Smooth muscle cell (in vitro differentiated cells): ENCODE results near the gene NUP160. TPM values are rescaled to one million over a fixed set of nuclear protein-coding genes. Genes with fewer than 3 reads are reported as not detected.
"Not testable (repeated sequence)": the region's sequence is repeated elsewhere in the genome, so short reads cannot be mapped to it uniquely, and the experiment has no call there.

Experiments used
- DNase-seq: peaks from one replicate; lab custom pipeline; 2025; ENCODE audit not compliant: unreplicated experiment; lab: John Stamatoyannopoulos, UW
- H2AFZ ChIP-seq: fragments of 200-600 bp; sonication (generic); 2 replicates; pipeline ENCODE4 v1.6.0; 2016; ENCODE audit warnings: antibody characterized with exemption, low read depth, mild to moderate bottlenecking
- H3F3A ChIP-seq: fragments of 200-600 bp; sonication (generic); 2 replicates; pipeline ENCODE4 v1.6.0; 2017; ENCODE audit warnings: antibody characterized with exemption, low read depth
- H3K27ac ChIP-seq: fragments of 200-600 bp; sonication (generic); 2 replicates; pipeline ENCODE4 v1.5.1; 2016; ENCODE audit warnings: low read depth, mild to moderate bottlenecking
- H3K27me3 ChIP-seq: fragments of 200-600 bp; sonication (generic); 2 replicates; pipeline ENCODE4 v1.6.1; 2016; ENCODE audit warnings: low read depth, mild to moderate bottlenecking
- H3K36me3 ChIP-seq: fragments of 200-600 bp; sonication (generic); 2 replicates; pipeline ENCODE4 v1.5.1; 2016; ENCODE audit warnings: low read depth
- H3K4me1 ChIP-seq: fragments of 200-600 bp; sonication (generic); 2 replicates; pipeline ENCODE4 v1.5.1; 2016; ENCODE audit warnings: low read depth
- H3K4me2 ChIP-seq: fragments of 200-600 bp; sonication (generic); 2 replicates; pipeline ENCODE4 v1.6.0; 2016; ENCODE audit warnings: mild to moderate bottlenecking
- H3K4me3 ChIP-seq: fragments of 200-600 bp; sonication (generic); 2 replicates; pipeline ENCODE4 v1.5.1; 2016; ENCODE audit warnings: mild to moderate bottlenecking
- H3K79me2 ChIP-seq: fragments of 200-600 bp; sonication (generic); 2 replicates; pipeline ENCODE4 v1.6.0; 2016; ENCODE audit warnings: low read depth, mild to moderate bottlenecking
- H3K9ac ChIP-seq: fragments of 200-600 bp; sonication (generic); 2 replicates; pipeline ENCODE4 v1.6.0; 2016; ENCODE audit warnings: low read depth
- H3K9me3 ChIP-seq: fragments of 200-600 bp; sonication (generic); replicated peaks from 2 replicates; pipeline ENCODE4 v1.5.1; 2016; ENCODE audit warnings: low read depth
- H4K20me1 ChIP-seq: fragments of 200-600 bp; sonication (generic); 2 replicates; pipeline ENCODE4 v1.6.0; 2016; ENCODE audit warnings: low read depth
- WGBS: methylation state at CpG from one replicate; pipeline ENCODE4 v1.1.7; 2016; ENCODE audit warnings: low lambda C conversion rate; 5-methylcytosine and 5-hydroxymethylcytosine counted together
- polyA plus RNA-seq: library from polyadenylated mRNA; unstranded; fragments of >200 nt; fragmentation: Nextera tagmentation; extraction: Ambion mirVana; gene quantifications from 2 replicates; pipeline ENCODE4 v1.2.1, GENCODE V29; 2016
- total RNA-seq: library from RNA; depleted of rRNA; stranded (reverse); fragments of >200 nt; gene quantifications from 2 replicates; pipeline ENCODE4 v1.2.3, GENCODE V29; 2014
- TF ChIP-seq, protein P1 (sequence below): fragments of 200-600 bp; sonication (generic); IDR thresholded peaks from 2 replicates; pipeline ENCODE4 v1.5.1; 2017; ENCODE audit warnings: borderline replicate concordance, mild to moderate bottlenecking, antibody characterized with exemption; ENCODE audit not compliant: insufficient read depth, poor library complexity, severe bottlenecking

Gene NUP160
- total and polyA plus RNA-seq, 2 experiments from 2014 or later = 13.9 to 26.3 TPM

DNA sequence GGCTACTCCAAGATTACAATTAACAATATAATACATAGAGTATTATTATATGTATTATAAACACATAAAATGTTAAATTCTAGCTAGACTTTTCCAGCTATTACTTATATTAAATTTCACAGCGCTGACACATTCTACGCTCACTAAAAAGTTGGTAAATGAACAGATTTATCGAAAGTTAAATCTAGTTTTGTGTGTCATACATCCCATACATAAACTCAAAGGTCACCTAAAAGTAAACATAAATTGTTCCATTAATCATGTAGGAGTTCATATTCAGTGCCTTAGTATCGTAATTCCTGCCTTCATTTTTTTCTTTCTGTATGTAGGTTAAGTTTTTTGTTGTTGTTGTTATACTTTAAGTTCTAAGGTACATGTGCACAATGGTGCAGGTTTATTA, 91.9 kb downstream of the NUP160 start:
- H3K4me2 ChIP-seq = no peak overlapping the region
- over 99% methylated on average over 4 of the region's 4 CpGs for WGBS
- no peak overlapping the region for H2AFZ ChIP-seq
- TF ChIP-seq, protein P1, sequence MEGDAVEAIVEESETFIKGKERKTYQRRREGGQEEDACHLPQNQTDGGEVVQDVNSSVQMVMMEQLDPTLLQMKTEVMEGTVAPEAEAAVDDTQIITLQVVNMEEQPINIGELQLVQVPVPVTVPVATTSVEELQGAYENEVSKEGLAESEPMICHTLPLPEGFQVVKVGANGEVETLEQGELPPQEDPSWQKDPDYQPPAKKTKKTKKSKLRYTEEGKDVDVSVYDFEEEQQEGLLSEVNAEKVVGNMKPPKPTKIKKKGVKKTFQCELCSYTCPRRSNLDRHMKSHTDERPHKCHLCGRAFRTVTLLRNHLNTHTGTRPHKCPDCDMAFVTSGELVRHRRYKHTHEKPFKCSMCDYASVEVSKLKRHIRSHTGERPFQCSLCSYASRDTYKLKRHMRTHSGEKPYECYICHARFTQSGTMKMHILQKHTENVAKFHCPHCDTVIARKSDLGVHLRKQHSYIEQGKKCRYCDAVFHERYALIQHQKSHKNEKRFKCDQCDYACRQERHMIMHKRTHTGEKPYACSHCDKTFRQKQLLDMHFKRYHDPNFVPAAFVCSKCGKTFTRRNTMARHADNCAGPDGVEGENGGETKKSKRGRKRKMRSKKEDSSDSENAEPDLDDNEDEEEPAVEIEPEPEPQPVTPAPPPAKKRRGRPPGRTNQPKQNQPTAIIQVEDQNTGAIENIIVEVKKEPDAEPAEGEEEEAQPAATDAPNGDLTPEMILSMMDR = no peak
- no peak for DNase-seq
- H3K4me1 ChIP-seq = no peaks in the 10 kb centered on the region
- H3K9ac ChIP-seq = no peak overlapping the region
- peaks cover 52% of the 10 kb centered on the region for H3K79me2 ChIP-seq
- H3F3A ChIP-seq = no peaks in the 10 kb centered on the region
- H3K4me3 ChIP-seq = no peak overlapping the region
- H4K20me1 ChIP-seq = peaks cover 58% of the 10 kb centered on the region
- no peak overlapping the region for H3K27ac ChIP-seq
- peaks cover 38% of the 10 kb centered on the region for H3K36me3 ChIP-seq
- H3K9me3 ChIP-seq = no peaks in the 10 kb centered on the region
- H3K27me3 ChIP-seq = no peaks in the 10 kb centered on the region

DNA sequence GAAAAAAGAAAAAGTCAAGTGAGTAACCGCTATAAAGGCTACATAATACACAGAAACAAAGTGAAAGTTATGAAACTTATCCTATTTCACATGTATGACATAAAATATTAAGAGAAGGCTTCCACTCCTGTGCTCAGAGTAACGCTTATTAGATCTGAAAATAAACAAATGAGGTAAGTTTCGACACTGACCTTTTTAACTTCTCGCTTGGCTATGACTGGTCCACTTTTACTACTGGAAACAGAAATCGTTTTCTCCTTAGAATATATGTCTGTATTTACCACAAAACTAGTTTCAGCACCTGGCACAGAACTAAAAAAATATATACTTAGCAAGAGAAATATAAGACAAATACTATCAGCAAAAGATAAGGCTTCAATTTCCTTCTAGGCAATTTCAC, 97.4 kb downstream of the NUP160 start:
- no peaks in the 10 kb centered on the region for H3K9me3 ChIP-seq
- peaks cover 26% of the 10 kb centered on the region for H3K79me2 ChIP-seq
- H4K20me1 ChIP-seq = peaks cover 46% of the 10 kb centered on the region
- no peak overlapping the region for H3K27ac ChIP-seq
- H3K4me3 ChIP-seq = no peak overlapping the region
- H3K9ac ChIP-seq = no peak overlapping the region
- WGBS = 96% methylated on average over 5 of the region's 5 CpGs
- DNase-seq = no peak
- TF ChIP-seq, protein P1 = no peak
- H3K4me2 ChIP-seq = no peak overlapping the region
- no peaks in the 10 kb centered on the region for H3K4me1 ChIP-seq
- H3K27me3 ChIP-seq = no peaks in the 10 kb centered on the region
- H3K36me3 ChIP-seq = peaks cover 39% of the 10 kb centered on the region
- H2AFZ ChIP-seq = no peak overlapping the region
- no peaks in the 10 kb centered on the region for H3F3A ChIP-seq

DNA sequence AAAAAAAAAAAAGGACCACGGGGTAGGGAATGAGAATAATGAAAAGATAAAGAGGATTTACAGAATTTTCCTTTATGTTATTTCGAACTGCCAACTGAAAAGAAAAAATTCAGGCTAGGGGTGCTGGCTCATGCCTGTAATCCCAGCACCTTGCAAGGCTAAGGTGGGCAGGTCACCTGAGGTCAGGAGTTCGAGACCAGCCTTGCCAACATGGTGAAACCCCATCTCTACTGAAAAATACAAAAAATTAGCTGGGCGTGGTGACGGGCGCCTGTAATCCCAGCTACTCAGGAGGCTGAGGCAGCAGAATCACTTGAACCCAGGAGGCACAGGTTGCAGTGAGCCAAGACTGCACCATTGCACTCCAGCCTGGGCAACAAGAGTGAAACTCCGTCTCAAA, 105.7 kb downstream of the NUP160 start:
- not testable (repeated sequence) for H2AFZ ChIP-seq, H3K27me3 ChIP-seq, H3F3A ChIP-seq, H3K4me3 ChIP-seq, H3K27ac ChIP-seq, H3K9ac ChIP-seq, H3K4me1 ChIP-seq, H3K4me2 ChIP-seq, DNase-seq, H3K9me3 ChIP-seq
- H4K20me1 ChIP-seq = peaks cover 24% of the 10 kb centered on the region
- 98% methylated on average over 7 of the region's 7 CpGs for WGBS
- peaks cover 45% of the 10 kb centered on the region for H3K36me3 ChIP-seq
- H3K79me2 ChIP-seq = peaks cover 15% of the 10 kb centered on the region

DNA sequence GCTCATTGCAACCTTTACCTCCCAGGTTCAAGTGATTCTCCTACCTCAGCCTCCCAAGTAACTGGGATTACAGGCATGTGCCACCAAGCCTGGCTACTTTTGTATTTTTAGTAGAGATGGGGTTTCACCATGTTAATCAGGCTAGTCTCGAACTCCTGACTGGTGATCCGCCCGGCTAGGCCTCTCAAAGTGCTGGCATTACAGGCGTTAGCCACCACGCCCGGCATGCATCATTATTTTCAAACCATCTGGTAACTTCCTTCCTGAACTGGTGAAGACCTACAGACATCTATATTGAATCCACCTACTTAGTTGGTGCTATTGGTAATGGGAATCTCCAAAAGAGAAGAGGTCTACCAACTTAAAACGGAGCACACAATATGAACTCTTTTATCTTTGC, 110.3 kb downstream of the NUP160 start:
- H3K79me2 ChIP-seq = not testable (repeated sequence)
- WGBS = 96% methylated on average over 7 of the region's 7 CpGs
- H3K36me3 ChIP-seq = peaks cover 42% of the 10 kb centered on the region

DNA sequence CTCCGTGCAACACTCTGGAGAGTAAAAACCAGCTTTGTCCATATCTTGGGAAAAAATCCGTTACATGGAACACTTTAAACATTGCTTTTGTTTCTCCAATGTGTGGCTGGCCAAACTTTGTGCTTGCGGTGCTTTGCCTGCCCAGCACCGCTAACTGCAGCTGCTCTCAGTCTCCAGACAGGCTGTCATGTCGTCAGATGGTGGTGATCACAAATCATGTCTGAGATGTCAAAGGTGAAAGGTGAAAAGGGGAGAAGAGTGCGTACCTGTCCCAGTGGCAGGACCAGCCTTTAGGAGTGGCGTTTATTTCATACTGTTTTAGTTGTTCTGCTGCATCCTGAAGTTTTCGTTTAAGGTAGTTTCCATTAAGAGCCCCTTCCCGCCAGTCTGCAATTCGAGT, 115.9 kb downstream of the NUP160 start:
- TF ChIP-seq, protein P1 = no peak
- H3K27me3 ChIP-seq = no peaks in the 10 kb centered on the region
- no peaks in the 10 kb centered on the region for H3K9me3 ChIP-seq
- peaks cover 7% of the 10 kb centered on the region for H3K4me1 ChIP-seq
- WGBS = 97% methylated on average over 10 of the region's 10 CpGs
- no peak for DNase-seq
- peaks cover 59% of the 10 kb centered on the region for H3K36me3 ChIP-seq
- no peak overlapping the region for H2AFZ ChIP-seq
- no peak overlapping the region for H3K27ac ChIP-seq
- no peak overlapping the region for H3K4me2 ChIP-seq
- peaks cover 17% of the 10 kb centered on the region for H4K20me1 ChIP-seq
- no peaks in the 10 kb centered on the region for H3F3A ChIP-seq
- no peak overlapping the region for H3K4me3 ChIP-seq
- no peak overlapping the region for H3K9ac ChIP-seq
- peaks cover 5% of the 10 kb centered on the region for H3K79me2 ChIP-seq

More for the DNA sequence above, 110.3 kb downstream of the NUP160 start:
- H2AFZ ChIP-seq, H3K27me3 ChIP-seq, H3K4me3 ChIP-seq, H3F3A ChIP-seq, H3K9ac ChIP-seq, H3K9me3 ChIP-seq, DNase-seq, H3K4me2 ChIP-seq, H3K4me1 ChIP-seq, H3K27ac ChIP-seq: not testable (repeated sequence)
- peaks cover 16% of the 10 kb centered on the region for H4K20me1 ChIP-seq
